Activated CD4-positive, alpha-beta T cell treated with anti-CD3 and anti-CD28 coated beads for 1 hour (primary cell): ENCODE results near the gene POMGNT2.
"Not testable (repeated sequence)": the region's sequence is repeated elsewhere in the genome, so short reads cannot be mapped to it uniquely, and the experiment has no call there.

Experiments used
- DNase-seq: peaks from one replicate; pipeline ENCODE4 v3.0.0-alpha.2; 2020

The POMGNT2 gene

DNA sequence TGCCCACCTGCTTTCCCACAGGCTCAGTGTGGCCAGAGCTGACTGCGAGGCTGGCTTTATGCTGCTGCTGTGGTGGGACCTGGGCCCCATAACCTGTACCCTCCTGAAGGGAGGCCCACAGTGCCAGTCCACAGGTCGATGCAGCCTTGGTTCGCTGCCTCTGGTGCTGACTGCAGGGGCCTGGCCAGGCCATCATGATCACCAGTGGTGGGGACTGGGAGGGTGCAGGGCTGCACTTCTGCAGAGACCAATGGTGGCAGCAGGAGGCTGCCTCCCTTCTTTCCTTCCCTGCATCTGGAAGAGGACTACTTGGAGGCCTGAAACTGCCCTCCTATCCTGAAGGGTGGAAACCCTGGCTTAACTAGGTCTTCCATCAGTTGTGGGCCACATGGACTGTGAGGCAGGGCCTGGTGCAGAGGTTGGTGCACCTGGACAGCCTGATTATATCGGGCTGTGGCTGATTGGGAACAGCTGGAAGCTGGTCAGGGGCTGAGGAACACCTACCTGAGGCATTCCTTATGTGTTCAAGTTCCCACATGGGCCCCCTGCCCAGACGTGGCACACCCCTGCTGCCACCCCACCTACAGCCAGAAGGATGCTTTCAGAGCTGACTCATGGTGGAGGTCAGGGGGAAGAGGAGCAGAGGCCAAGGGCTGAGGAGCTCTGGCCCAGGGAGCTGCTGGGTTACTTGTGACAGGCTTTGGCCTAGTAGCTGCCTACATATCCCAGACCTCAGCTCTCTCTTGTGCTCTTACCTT, 29.8 kb downstream of the POMGNT2 start:
- no peak for DNase-seq

DNA sequence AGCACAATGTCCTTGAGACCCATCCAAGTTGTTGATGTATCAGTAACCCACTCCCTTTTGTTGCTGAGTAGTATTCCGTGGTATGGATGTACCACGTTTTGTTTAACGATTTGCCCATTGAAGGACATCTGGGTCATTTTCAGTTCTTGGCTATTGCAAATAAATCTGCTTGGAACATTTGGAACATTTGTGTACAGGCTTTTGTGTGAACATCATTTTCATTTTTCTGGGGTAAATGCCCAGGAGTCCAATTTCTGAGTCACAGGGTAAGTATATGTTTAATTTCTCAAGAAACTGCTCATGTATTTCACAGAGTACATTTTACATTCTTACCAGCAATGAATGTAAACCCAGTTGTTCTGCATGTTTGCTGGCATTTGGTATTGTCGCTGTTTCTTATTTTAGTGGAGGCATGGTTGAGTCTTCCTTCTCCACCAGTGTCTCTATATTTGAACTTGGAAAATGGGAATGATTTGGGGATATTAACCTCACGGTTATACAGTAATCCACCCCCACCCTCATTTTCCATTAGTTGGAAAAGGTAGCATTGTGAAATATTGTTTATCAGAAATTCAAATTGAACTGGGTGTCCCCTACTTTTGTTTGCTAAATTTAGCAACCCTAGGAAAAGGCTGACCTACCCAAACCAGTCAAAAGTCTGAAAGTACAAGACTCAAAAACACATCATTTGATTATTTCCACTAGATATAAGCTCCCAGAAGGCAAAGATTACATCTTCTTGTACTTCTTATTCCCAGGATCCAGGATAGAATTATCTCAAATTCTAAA, 30.8 kb downstream of the POMGNT2 start:
- DNase-seq: no peak

DNA sequence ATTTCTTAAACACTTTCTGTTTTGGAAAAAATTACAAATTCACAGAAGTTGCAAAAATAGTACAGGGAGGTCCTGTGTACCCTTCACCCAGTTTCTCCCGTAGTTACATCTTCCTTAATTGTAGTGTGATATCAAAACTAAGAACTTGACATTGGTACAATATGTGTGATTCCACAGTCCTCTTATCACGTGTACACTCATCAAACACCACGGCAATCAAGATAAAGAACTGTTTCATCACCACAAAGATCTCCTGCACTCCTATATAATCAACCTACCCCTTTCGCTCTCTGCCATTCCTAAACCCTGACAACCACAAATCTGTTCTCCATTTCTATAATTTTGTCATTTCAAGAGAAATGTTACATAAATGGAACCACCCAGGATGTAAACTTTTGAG, 31.4 kb downstream of the POMGNT2 start:
- no peak for DNase-seq

DNA sequence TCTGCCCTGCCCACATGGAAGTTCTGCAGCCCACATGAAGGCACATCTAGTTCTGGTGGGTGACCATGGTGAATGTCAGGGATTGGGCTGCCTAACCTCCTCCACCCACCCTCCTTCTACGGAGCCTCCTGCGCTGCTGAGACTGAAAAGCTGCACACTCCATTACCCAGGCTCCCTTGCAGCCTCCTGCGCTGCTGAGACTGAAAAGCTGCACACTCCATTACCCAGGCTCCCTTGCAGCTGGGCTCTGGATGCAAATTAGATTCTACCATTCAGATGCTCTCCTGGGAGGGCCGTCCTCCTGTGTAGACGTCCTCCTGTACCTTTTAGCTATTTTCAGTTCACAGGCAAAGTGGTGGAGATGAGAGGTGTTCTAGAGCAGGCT, 32.1 kb downstream of the POMGNT2 start:
- no peak for DNase-seq

DNA sequence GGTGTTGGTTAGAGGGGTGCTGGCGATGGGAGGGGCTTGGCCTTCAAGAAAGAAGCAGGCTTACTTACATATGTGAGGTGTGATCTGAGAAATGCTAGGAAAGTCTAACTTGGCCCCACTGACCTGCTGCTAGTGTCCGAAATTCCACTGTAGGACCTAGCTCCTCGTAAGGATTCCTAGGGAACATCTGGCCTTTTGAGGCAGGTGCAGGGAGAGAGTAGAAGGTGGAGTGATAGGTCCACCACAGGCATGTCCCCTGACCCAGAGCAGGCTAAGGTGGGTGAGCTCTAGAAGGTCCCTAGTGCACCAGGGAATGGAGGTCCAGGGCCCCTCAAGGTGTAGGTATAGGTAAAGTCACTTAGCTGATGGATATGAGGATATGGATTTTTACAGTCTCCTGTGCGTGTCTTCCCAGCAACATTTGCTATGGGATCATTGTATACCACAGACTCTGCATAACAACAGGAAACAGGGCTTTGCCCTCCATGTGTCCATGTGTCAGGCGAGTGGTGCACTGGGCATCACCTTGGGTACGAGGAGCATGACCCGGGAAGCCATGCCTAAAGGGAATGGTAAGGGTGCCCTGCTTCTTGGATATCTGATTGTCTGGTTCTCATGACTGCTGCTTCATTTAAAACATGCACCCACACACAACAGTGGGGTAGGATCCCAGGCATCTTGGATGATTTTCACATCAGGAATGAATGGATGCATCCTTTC, 32.6 kb downstream of the POMGNT2 start:
- no peak for DNase-seq

DNA sequence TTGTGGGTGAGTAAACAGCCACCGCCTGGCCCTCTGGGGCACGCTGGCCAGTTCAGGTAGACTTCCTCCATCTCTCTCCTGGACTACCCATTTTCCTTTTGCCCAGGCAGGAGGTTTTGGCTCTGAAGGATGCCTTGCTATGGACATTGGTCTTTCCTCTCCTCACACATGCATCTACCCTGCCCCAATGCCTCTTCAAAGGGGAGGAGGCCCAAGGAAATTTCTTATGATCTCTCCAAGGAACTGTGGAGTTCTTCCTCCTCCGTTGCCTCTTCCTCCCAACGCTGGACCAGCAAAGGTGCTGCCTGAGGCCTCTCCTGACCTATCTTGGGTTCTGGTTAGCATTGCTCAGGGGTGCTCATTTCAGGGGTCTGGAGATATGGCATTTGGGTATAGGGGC, 33.5 kb downstream of the POMGNT2 start:
- DNase-seq: no peak

DNA sequence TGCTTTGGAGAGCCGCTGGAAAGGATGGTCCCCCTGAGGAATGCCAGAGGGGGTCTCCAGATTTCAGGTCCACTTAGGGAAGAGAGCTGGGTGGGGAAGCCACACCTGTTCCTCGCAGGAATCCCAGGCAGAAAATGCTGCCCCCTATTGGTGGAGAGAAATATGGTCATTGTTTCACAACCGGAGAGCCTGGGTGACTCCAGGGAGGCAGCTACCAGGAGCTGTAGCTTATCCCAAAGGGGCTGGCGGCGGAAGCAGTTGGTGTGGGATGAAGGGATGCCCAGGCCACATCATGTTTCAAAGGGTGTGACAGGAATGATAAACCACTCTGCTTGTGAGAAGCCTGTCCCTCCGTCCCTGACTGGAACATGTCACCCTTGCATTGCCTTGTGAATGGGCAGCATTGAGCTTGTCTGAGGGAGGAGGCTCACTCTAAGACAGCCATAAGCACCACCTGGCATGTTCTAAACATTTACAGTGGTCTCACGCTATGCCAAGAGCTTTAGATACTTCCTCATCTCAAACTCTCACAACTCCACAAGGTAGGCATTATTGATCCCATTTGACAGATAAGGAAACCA, 34.5 kb downstream of the POMGNT2 start:
- no peak for DNase-seq

DNA sequence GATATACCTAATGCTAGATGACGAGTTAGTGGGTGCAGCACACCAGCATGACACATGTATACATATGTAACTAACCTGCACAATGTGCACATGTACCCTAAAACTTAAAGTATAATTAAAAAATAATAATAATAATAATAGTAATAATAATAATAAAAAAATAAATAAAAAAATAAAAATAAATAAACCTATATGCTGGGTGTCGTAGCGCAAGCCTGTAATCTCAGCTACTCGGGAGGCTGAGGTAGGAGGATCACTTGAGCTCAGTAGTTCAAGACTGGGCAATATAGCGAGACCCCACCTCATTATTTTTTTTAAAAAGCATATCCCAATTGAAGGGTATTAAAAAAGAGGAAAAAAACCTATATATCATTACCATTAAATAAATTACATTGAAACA, 35.2 kb downstream of the POMGNT2 start:
- DNase-seq: not testable (repeated sequence)

DNA sequence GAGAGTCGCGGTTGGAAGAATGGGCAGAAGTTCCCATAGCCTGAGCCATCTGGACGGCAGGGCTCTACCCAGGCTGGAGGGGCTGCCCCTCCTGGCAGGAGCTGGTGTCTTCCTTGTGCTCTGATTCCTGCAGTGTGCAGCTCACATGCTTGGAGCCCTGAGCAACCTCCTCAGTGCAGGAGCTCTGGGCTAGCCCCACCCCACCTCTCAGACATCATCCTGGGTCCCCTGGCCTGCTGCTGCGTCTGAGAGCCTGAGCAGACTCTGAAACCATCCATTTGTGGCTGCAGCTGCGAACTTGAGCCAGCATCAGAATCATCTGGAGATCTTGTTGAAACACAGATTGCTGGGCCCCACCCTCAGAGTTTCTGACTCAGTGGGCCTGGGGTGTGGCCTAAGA, 42.8 kb downstream of the POMGNT2 start:
- no peak for DNase-seq

DNA sequence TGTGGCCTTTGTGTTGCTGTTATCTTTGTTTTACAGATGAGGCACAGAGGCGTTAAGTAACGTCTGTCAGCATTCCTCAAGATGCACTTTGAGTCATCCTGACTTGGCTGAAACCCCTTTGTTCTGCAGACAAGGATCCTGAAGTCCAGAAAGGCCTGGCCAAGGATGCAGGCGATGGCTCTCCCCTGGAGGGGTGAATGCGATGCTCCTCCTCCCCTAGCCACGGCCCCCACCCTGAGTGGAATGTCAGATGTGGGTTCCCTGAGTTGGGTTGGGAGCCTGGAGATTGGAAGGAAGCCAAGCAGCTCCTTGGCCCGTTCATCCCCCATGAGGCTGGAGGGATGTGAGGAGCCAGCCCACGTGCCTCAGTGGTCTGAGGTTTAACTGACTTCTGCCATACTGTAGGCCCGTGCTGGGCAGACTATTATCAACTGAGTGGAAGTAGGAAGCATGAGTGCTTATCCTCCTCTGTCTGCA, 43.3 kb downstream of the POMGNT2 start:
- no peak for DNase-seq

DNA sequence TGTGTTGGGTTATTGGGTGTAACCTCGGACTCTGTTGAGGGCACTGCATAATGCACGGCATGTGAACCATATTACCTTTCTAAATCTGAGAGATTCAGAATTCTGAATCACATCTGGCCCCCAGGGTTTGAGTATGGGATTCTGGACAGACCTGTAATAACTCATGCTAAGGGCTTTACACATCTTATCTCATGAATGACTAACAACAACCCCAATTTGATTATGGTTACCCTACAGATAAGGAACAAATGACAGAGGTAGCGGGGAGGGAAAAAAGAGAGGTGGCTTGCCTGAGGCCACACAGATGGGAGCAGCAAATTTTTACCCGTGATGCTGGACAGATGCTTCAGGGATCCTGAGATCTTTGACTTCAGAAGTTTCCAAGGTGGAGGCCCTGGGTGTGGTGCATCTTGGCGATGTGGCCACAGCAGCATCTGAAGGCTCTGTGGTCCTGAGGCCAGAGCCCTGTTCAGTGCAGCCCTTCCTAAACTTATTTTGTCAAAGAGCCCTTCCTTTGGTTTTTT, 43.8 kb downstream of the POMGNT2 start:
- no peak for DNase-seq

DNA sequence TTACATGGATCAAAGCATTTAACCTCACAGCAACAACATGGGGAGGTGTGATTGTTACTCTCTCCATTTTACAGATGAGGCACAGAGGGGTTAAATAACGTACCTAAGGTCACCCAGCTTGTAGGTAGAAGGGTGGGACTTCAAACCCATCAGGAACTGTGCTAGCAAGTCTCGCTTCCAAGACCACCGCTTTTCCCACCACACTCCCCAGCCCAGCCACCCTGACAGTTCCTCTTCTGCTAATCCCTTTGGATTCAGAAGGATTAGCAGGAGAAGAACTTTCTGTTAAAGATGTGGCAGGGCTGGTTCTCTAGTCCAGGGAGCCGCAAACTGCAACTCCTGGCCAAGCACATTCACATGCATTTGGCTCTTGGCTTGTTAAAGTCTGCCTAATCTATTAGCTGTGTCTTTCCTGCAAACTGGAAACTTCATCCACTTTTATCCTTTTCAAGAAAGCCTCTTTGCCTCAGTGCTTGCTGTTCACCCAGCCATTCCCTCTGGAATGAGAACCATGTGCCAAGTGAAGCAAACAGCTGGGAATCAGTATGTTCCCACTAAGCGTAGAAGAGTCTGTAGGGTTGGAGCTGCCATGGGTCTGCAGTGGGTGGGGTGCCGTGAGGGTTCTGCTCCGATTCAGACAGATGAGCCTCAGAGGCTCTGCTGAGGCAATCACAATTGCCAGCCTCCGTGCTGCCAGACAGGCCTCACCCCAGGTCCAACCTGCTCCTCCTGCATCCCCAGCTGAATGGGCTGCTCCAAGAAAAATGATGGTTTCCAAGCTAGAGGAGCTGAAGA, 44.6 kb downstream of the POMGNT2 start:
- no peak for DNase-seq

DNA sequence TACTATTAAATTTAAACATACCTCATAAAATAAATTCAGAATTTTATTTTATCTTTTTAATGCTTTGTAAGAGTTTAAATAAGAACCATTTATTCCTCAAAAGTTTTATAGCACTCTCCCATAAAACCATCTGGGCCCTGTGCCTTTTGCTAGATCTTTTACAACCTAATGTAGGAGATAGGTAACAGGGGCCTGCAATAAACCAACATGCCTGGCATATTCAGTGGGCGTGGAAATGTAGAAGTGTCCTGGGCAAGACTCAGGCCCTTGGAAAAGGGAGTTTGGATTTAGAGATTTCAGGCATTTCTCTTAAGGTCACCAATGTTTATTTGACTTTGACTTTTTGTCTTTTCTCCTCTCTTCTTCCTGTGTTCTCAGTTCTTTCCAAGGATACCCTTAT, 46.4 kb downstream of the POMGNT2 start:
- no peak for DNase-seq

DNA sequence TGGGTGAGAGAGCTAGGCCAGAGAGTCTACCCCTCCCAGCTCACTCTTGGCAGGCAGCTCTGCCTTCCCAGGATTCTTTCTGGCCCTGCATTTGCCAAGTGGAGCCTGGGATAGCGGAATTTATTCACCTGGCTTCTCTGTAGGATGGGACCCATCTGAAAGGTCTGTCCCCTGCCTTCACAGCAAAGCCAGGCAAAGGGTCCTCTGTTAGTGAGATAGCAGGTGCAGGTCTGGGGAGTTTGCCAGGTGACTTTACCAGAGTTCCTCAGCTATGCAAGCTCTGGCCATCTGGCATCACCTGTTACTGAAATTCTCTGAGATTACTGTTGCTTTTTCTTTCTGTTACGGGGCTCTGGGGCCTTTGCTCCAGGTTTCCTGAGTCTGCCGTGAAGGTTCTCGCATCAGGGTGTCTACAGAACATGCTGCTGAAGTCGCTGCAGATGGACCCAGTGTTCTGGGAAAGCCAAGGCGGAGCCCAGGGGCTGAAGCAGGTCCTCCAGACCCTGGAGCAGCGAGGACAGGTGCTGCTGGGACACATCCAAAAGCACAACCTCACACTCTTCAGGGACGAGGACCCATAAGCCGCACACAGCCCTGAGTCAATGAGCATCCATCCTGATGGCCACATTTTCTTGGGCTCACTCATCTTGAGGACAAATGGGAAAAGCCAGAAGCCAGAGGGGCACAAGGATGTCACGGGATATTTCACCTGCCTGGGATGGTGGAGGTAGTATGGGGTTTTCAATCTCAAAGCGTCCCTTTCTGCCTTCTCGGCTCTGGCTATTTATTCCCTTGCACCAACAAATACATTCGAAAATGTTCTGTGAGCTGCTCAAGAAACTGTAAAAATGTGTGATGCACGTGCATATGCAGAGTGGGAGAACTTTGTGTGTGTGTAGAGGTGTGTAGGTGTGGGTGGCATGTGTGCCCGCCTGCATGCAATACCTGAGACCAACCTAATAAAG, 49.8 kb downstream of the POMGNT2 start:
- DNase-seq: no peak

DNA sequence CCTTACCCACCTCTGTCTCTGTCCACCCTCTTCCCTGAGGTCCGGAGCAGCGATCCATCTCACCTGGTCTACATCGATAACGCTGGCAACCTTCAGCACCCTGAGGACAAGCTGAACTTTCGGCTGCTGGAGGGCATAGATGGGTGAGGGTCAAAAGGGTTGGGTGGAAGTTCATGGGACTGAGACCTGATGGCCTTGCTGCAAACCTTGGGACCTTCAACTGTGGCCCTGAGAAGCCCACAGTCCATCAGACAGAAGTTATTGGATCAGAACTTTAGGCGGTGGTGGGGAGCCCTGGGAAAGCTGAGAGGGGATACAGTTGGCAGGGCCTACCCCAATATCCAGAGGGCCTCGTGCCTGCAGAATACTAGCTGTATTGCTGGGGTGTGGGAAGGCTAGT, 50.5 kb downstream of the POMGNT2 start:
- DNase-seq: no peak

DNA sequence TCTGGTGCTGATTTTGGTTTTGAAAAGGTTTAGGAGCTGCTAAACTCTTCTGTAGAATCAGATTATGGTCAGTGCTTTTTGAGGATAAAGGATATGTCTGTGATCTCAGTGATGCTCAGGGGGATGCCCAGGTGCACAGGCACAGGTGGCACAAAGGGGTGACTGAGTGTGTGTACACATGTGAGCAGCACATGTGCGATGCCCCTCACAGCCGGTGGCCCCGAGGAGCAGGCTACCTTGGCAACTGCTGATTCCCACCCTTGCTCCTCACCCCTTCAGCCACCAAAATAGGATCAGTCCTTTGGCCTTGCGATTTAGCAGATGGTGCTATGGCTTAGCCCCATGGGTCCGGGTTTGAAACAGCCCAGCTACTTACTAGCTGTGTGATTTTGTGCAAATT, 51.1 kb downstream of the POMGNT2 start:
- no peak for DNase-seq

DNA sequence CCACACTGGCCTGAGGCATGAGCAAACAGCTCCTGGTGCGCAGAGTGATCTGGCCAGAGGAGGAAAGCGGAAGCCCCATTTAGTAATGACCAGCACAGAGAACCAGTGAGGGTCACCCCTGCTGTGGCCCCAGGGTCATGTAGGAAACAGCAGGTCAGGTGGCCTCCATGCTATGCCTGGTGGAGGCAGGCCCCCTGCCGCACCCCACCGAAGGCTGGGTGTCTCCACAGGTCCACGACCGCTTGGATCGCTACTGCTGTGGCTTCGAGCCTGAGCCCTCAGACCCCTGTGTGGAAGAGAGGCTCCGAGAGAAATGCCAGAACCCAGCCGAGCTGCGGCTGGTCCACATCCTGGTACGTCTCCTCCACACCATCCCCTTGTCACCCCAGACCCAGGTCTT, 52.6 kb downstream of the POMGNT2 start:
- DNase-seq: no peak

DNA sequence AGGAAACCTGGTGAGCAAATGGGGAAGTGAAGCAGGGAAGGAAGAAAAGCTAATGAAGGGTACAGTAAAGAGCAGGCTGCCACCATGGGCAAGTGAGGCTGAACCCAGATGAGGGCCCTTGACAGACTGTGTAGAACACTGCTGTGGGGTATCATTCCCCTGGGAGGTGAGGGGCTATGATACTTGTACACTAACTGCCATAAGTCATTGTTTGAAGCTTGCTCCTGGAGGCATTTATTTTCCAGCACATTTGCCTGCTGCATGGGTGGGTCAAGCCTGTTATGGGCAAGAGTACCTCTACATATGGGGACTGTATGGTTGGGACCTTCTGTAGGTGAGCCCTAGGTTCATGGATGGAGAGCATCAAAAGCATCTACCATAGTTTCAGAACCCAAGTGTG, 57.4 kb downstream of the POMGNT2 start:
- DNase-seq: no peak

DNA sequence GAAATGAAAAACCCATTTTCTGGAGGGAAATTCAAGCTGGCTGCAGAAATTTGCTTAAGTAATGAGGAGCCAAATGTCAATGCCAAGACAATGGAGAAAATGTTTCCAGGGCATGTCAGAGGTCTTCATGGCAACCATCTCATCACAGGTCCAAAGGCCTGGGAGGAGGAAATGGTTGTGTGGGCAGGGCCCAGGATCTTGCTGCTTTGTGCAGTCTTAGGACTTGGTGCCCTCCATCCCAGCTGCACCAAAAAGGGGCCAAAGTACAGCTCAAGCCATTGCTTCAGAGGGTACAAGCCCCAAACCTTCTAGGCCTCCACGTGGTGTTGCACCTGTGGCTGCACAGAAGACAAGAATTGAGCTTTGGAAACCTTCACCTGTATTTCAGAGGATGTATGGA, 59.3 kb downstream of the POMGNT2 start:
- no peak for DNase-seq

DNA sequence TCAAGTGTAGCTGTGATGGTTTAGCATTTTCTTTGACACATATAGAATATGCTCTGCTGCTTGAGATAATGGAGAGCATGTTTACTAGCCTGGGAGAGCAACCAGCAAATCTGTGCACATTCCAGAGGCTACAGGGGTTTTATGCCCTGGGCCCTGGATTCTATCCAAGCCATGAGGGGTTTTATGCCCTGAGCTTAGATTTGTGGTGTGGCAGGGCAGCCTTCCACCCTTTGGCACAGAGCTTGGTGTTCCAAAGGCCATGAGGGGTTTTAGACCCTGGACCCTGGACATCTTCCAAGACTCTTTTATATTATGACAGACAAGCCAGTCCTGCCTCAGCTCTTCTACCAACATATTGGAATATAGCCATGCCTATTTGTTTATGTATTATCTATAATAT, 60.8 kb downstream of the POMGNT2 start:
- not testable (repeated sequence) for DNase-seq

DNA sequence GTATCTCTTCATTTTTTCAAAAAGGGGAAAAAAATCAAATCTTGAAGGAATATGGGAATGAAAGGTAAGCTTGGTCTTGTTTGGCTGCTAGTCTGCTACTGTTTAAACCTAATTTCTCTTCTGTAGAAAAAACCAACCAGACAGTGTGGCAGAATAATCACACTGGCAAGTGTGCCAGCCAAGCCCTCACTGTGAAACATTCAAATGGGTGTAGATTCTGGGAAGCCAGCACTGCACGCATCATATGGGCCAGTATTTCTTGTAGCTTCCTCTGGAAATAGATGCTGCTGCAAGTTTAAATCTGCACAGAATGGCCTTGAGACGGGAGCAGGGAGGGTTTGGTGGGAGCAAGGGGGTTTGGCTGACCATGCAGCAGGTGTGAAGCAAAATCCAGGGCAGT, 62.1 kb downstream of the POMGNT2 start:
- DNase-seq: no peak
